Loucy (cell line): ENCODE measurements around the gene TRAF3IP1.

Experiments
- CTCF ChIP-seq: fragments of 200-600 bp; sonication (generic); conservative IDR thresholded peaks from 2 replicates; pipeline ENCODE4 v1.5.1; 2014; ENCODE audit warnings: mild to moderate bottlenecking, antibody characterized with exemption, low read length
- EZH2phosphoT487 ChIP-seq: fragments of 200-600 bp; IDR thresholded peaks from 2 replicates; pipeline ENCODE4 v1.6.1; 2018; ENCODE audit warnings: antibody characterized with exemption, mild to moderate bottlenecking, moderate library complexity, borderline replicate concordance

DNA sequence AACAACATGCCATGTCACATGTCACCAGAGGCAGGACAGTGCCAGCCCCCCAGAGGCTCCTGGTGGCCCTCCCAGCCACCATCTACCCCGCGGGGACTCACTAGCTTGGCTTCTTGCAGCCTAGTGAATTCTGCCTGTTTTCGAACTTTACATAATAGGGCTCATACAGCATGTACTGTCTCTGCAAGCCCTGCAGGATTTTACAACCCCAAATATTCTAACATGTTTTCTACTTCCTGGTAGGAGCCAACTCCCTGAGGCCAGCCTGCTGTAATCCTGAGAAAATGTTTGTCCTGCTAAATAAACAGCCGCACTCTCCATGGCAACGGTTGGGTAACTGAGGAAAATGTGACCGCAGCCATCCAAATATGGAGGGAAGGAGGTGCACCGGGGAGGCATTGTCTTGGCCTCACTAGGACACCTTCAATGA is 34.6 kb upstream of the TRAF3IP1 start:
- TF ChIP-seq CTCF: no peak
- TF ChIP-seq EZH2phosphoT487: no peak
